GM18873 (cell line): ENCODE results near the gene C12orf54.
"Not testable (repeated sequence)": the region's sequence is repeated elsewhere in the genome, so short reads cannot be mapped to it uniquely, and the experiment has no call there.

Experiments used
- ATAC-seq: cut with Tn5 transposase; IDR thresholded peaks from one replicate; pipeline ENCODE4 v1.9.1; 2021; ENCODE audit warnings: mild to moderate bottlenecking, moderate library complexity, moderate number of reproducible peaks; ENCODE audit not compliant: unreplicated experiment, low FRiP score

Gene C12orf54

DNA sequence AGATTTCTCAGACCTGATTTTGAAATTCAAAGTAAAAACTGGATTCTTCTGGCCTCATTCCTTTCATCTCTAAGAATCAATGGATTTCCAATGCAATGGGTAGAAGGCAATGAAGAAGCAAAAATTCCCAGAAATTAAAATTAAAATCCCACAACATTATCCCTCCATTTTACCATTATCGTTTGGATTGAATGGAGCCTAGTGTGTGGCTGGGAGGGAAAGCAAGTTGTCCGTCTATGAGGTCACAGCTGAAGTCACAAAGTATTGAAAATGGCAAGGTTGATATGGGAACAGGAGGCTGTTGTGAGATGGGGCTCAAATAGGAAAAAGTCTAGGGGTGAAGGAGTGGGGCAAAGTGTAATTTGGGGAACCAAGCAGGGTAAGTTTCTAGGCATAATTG lies at the start of gene C12orf54:
C12orf54 (plus strand) TSS at position 301 of the 400 bp plus-strand sequence. CDS start 799 bp downstream, outside the sequence.
- ATAC-seq, result no peak

GRCh38 chr12:48434016-48434415 lies 48.3 kb upstream of the C12orf54 start:
- not testable (repeated sequence) for ATAC-seq

DNA sequence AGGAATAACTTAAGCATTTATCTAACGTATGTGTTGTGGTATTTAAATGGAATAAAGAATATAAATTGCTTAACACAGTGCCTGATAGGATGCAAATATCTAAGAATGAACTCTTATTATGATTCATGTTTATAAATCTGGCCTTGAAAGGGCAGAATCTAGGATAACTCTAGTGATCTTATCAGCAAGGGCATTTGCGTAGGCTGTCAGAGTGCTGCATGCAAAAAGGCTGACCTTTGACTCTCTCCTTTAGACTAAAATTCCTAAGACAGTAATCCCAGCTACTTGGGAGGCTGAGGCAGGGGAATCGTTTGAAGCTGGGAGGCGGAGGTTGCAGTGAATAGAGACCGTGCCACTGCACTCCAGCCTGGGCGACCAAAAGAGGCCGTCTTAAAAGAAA lies 41.2 kb upstream of the C12orf54 start:
- ATAC-seq, result no peak

- ATAC-seq, result no peak
Observed at GRCh38 chr12:48442179-48442847, 40.0 kb upstream of the C12orf54 start.

GRCh38 chr12:48445538-48445937 lies 36.8 kb upstream of the C12orf54 start:
- no peak for ATAC-seq

GRCh38 chr12:48446161-48446776 lies 36.0 kb upstream of the C12orf54 start:
- no peak for ATAC-seq

- ATAC-seq, result no peak
Observed at GRCh38 chr12:48447755-48448154, 34.5 kb upstream of the C12orf54 start.

- no peak for ATAC-seq
Observed at GRCh38 chr12:48451372-48451771, 30.9 kb upstream of the C12orf54 start.

- ATAC-seq, result not testable (repeated sequence)
Observed at GRCh38 chr12:48452961-48453360, 29.3 kb upstream of the C12orf54 start.

DNA sequence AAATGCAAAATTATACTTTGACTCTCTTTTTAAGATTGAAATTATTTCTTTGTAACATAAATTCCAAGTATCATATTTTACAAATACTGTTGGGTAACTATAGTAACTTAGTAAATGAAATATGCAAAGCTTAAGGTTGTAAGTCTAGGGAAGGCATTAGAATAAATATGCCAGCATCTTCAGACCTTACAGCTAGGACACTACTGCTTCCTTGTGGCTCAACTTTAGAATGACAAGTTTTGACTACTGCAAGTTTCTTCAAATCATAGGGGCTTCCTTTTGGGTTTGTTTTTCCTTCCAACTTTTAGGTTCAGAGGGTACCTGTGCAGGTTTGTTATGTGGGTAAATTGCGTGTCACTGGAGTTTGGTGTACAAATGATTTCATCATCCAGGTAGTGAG lies 27.6 kb upstream of the C12orf54 start:
- ATAC-seq, result no peak

GRCh38 chr12:48455116-48455515 lies 27.2 kb upstream of the C12orf54 start:
- no peak for ATAC-seq

DNA sequence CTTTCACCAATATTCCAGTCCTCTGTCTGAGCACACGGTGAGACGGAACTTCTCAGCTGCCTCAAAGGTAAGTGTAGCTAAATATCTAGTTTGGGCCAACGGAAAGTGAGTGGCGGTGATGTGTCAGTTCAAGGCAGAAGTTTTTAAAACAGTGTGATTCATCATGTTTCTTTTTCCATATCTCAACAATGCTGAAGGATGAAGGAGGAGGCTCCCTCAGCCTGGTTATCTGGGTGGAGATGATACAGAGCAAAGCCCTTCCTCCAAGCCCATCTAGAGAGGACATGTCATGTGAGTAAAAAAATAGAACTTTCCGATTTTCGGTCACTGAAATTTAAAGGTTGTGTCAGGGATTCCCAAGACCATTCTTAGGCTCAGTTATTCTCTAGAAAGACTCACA lies 23.0 kb upstream of the C12orf54 start:
- ATAC-seq, result no peak

GRCh38 chr12:48469027-48469426 lies 13.3 kb upstream of the C12orf54 start:
- not testable (repeated sequence) for ATAC-seq

- no peak for ATAC-seq
Observed at GRCh38 chr12:48472259-48472658, 10.0 kb upstream of the C12orf54 start, which contains the start of gene ANP32D. Gene ANP32D, plus strand, starts transcription at chr12:48472559. Its CDS starts 106 bp downstream, at chr12:48472665.

- ATAC-seq, result no peak
Observed at GRCh38 chr12:48473061-48473460, 9.2 kb upstream of the C12orf54 start.

- not testable (repeated sequence) for ATAC-seq
Observed at GRCh38 chr12:48474497-48474896, 7.8 kb upstream of the C12orf54 start.

- ATAC-seq, result no peak
Observed at GRCh38 chr12:48482930-48483329, 632 bp downstream of the C12orf54 start.

GRCh38 chr12:48486261-48486660 lies 4.0 kb downstream of the C12orf54 start:
- ATAC-seq, result no peak

DNA sequence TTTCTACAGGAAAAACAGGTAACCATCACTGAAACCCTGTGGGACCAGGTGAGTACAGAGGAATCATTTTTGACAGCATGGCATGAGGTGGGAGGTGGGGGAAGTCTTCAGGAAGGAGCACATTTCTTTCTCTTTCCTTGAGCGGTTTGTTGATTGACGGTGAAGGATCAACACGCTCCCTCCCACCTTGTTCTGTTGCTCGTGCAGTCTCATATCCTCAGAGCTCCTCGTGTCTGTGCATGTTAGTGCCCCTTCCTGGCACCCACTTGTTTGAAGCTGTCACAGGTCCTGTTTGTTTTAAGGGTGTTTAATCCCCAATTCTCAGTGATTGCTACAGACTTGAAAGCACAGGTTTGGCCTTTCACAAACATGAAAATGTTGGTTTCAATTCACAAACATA lies 4.4 kb downstream of the C12orf54 start:
- ATAC-seq, result no peak

DNA sequence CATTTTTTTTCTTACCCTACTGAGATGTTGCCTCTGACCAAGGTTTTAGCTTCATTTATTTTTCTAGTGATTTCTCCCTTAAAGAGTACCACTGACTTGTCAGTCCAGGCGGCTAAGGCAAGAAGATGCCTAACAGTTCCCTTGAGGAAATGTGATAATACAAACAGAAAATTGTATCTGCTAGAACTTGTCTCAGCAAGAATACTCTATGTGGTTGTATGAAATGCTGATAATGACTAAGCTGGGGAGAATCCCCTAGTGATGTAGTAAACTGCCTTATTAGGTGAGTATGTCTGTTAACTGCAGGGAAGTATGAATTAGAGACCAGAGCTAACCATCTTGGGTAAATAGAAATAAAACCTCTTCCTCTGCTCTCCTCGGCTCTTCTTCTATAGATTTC lies 6.7 kb downstream of the C12orf54 start:
- ATAC-seq, result no peak

DNA sequence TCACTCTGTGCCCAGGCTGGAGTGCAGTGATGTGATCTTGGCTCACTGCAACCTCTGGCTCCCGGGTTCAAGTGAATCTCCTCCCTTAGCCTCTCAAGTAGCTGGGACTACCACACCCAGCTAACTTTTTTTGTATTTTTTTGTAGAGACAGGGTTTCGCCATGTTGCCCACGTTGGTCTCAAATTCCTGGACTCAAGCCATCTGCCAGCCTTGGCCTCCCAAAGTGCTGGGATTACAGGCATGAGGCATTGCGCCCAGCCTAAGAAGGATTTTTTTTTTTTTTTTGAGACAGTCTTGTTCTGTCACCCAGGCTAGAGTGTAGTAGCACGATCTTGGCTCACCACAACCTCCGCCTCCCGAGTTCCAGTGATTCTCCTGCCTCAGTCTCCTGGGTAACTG lies 7.2 kb downstream of the C12orf54 start:
- ATAC-seq, result not testable (repeated sequence)

GRCh38 chr12:48500281-48500680 lies 18.0 kb downstream of the C12orf54 start:
- not testable (repeated sequence) for ATAC-seq
